T-cell (primary cell): ENCODE data around the gene CCDC148. TPM values are rescaled to one million over a fixed set of nuclear protein-coding genes. Genes with fewer than 3 reads are reported as not detected.

ENCODE experiments used
- ATAC-seq, 4 experiments: fragments of 200-7000 bp in 3 of 4; fragments of 150-1000 bp in 1 of 4; cut with Tn5 transposase; replicated peaks in 1 of 4; 1 replicate in 3 of 4; 2 replicates in 1 of 4; pipeline ENCODE4 v1.10.0; 2021; ENCODE audit warnings: moderate library complexity in 3 of 4, mild to moderate bottlenecking in 2 of 4, moderate number of reproducible peaks in 1 of 4
- CTCF ChIA-PET, 2 donors: fragments of 300-600 bp; sonication (Branson Sonifier 250); formaldehyde crosslinking; loops; one replicate each; lab custom pipeline; 2022; ENCODE audit warnings: antibody characterized with exemption in 2 of 2; lab: Charles Lee
- POLR2A ChIA-PET, 2 donors: fragments of 300-600 bp; sonication (Branson Sonifier 250); formaldehyde crosslinking; loops; one replicate each; lab custom pipeline; 2022; ENCODE audit warnings: antibody characterized with exemption in 2 of 2; lab: Charles Lee
- DNase-seq, 35 experiments: peaks; one replicate each; pipeline versions ENCODE4 v3.0.0 to v3.0.0-alpha.2; 2013 to 2023
- H3K27ac ChIP-seq: one replicate; pipeline ENCODE4 v1.5.1; 2013; ENCODE audit warnings: low read length
- H3K27me3 ChIP-seq, 2 experiments: replicated peaks in 1 of 2; 1 replicate in 1 of 2; 2 replicates in 1 of 2; pipeline versions ENCODE4 v1.6.1 to v1.7.0; 2013; ENCODE audit warnings: low read length in 1 of 2, mixed read lengths in 1 of 2; ENCODE audit not compliant: control insufficient read depth in 2 of 2, insufficient read depth in 2 of 2; ENCODE audit errors: extremely low read depth in 1 of 2
- H3K36me3 ChIP-seq, 2 donors: 1 replicate in 1 of 2; 2 replicates in 1 of 2; pipeline versions ENCODE4 v1.6.1 to v1.7.0; 2013; ENCODE audit warnings: low read length in 1 of 2; ENCODE audit not compliant: control insufficient read depth in 2 of 2, insufficient read depth in 1 of 2; ENCODE audit errors: extremely low read depth in 1 of 2
- H3K4me1 ChIP-seq, 2 experiments: 1 replicate in 1 of 2; 2 replicates in 1 of 2; pipeline versions ENCODE4 v1.6.1 to v1.7.0; 2013; ENCODE audit warnings: low read length in 2 of 2, mixed read lengths in 1 of 2; ENCODE audit not compliant: insufficient read depth in 2 of 2, control insufficient read depth in 1 of 2; ENCODE audit errors: extremely low read depth in 1 of 2
- H3K4me3 ChIP-seq, 2 donors: 1 replicate in 1 of 2; 2 replicates in 1 of 2; pipeline versions ENCODE4 v1.5.1 to v1.7.0; 2013; ENCODE audit warnings: mild to moderate bottlenecking in 2 of 2, low read length in 1 of 2, moderate library complexity in 1 of 2; ENCODE audit not compliant: control insufficient read depth in 1 of 2; ENCODE audit errors: extremely low read depth in 1 of 2
- H3K9me3 ChIP-seq: 2 replicates; pipeline ENCODE4 v1.7.0; 2013
- H3K27ac Mint-ChIP-seq, 2 donors: one replicate each; pipeline ENCODE4 v1.8.0; 2020 to 2021; ENCODE audit warnings: mild to moderate bottlenecking in 2 of 2, mixed read lengths in 2 of 2
- H3K27me3 Mint-ChIP-seq, 2 donors: one replicate each; pipeline ENCODE4 v1.8.0; 2021 to 2022; ENCODE audit warnings: mixed read lengths in 2 of 2
- H3K36me3 Mint-ChIP-seq: one replicate; pipeline ENCODE4 v1.8.0; 2021; ENCODE audit warnings: mixed read lengths
- H3K4me1 Mint-ChIP-seq, 3 donors: one replicate each; pipeline ENCODE4 v1.8.0; 2020 to 2022; ENCODE audit warnings: mixed read lengths in 3 of 3, mild to moderate bottlenecking in 1 of 3
- H3K4me3 Mint-ChIP-seq, 3 donors: one replicate each; pipeline ENCODE4 v1.8.0; 2020 to 2022; ENCODE audit warnings: mild to moderate bottlenecking in 3 of 3, mixed read lengths in 3 of 3, moderate library complexity in 3 of 3
- H3K9me3 Mint-ChIP-seq, 3 donors: one replicate each; pipeline ENCODE4 v1.8.0; 2020 to 2022; ENCODE audit warnings: mixed read lengths in 3 of 3
- WGBS: methylation state at CpG from one replicate; pipeline ENCODE4 v1.1.5; 2013; ENCODE audit warnings: missing lambda C conversion rate; ENCODE audit not compliant: insufficient coverage; 5-methylcytosine and 5-hydroxymethylcytosine counted together
- total RNA-seq, 35 experiments: library from RNA in 6 of 35; stranded (reverse) in 6 of 35; fragments of 120-200 nt in 1 of 35; gene quantifications; one replicate each; pipeline versions ENCODE4 v1.2.1 to v1.2.4 and lab custom pipeline; 2013 to 2026

CCDC148 gene
- total RNA-seq, 5 donors from 2014 or later (not counting 1 experiment from before 2014, with no cell fraction given): not detected

GRCh38 chr2:158207354-158207753 lies 249.2 kb downstream of the CCDC148 start:
- no peaks in the 10 kb centered on the region for H3K36me3 Mint-ChIP-seq
- H3K27me3 Mint-ChIP-seq: peaks cover 0 to 9% of the 10 kb centered on the region in 2 donors
- Histone ChIP-seq H3K4me1 (no peaks in the 10 kb centered on the region), H3K4me3 (no peak overlapping the region), H3K36me3 (no peaks in the 10 kb centered on the region), H3K9me3 (no peaks in the 10 kb centered on the region), H3K27me3 (no peaks in the 10 kb centered on the region), H3K27ac (no peak overlapping the region)
- no peak overlapping the region for H3K27ac Mint-ChIP-seq
- ATAC-seq: no peak
- H3K9me3 Mint-ChIP-seq: no peaks in the 10 kb centered on the region
- no CpG with 5 or more reads among the region's 1 CpG for WGBS
- no peak for DNase-seq
- ChIA-PET CTCF (no interaction called here), POLR2A (no interaction called here)
- H3K4me3 Mint-ChIP-seq: no peak overlapping the region
- H3K4me1 Mint-ChIP-seq: no peaks in the 10 kb centered on the region

GRCh38 chr2:158205215-158205614 lies 251.3 kb downstream of the CCDC148 start:
- Mint-ChIP-seq H3K27me3 (peaks cover 5 to 14% of the 10 kb centered on the region in 2 donors), H3K4me3 (no peak overlapping the region), H3K4me1 (no peaks in the 10 kb centered on the region), H3K27ac (no peak overlapping the region), H3K9me3 (no peaks in the 10 kb centered on the region), H3K36me3 (no peaks in the 10 kb centered on the region)
- ChIA-PET POLR2A (no interaction called here), CTCF (no interaction called here)
- WGBS: no CpG with 5 or more reads among the region's 1 CpG
- DNase-seq: no peak
- Histone ChIP-seq H3K36me3 (no peaks in the 10 kb centered on the region), H3K9me3 (no peaks in the 10 kb centered on the region), H3K27ac (no peak overlapping the region), H3K4me3 (no peak overlapping the region), H3K4me1 (no peaks in the 10 kb centered on the region), H3K27me3 (no peaks in the 10 kb centered on the region)
- no peak for ATAC-seq

DNA sequence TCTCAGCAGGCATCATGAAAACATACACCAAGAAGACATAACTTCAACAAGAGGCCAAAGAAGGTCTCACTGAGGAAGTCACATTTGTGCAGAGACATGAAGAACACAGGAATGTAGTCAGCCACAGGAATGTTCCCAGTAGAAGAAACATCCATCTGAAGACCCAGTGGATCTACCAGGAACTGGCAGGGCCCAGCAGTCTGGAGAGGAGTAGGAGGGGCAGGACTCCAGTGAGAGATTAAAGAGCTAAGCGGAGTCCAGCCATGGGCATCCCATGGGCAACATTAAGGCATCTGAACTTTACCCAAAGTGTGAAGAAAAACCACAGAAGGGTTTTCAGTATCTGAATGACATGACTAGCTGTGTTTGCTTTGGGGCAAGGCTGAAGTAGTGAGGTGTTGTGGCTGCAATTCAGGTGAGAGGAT lies 251.8 kb downstream of the CCDC148 start:
- POLR2A ChIA-PET: no interaction called here
- Histone ChIP-seq H3K27ac (no peak overlapping the region), H3K4me3 (no peak overlapping the region), H3K27me3 (no peaks in the 10 kb centered on the region), H3K4me1 (no peaks in the 10 kb centered on the region), H3K9me3 (no peaks in the 10 kb centered on the region), H3K36me3 (no peaks in the 10 kb centered on the region)
- peaks cover 5 to 18% of the 10 kb centered on the region in 2 donors for H3K27me3 Mint-ChIP-seq
- ATAC-seq (no peak), DNase-seq (no peak)
- WGBS: 86% methylated on average over 1 of the region's 1 CpG
- H3K9me3 Mint-ChIP-seq: no peaks in the 10 kb centered on the region
- H3K4me3 Mint-ChIP-seq: no peak overlapping the region
- H3K4me1 Mint-ChIP-seq: no peaks in the 10 kb centered on the region
- no peaks in the 10 kb centered on the region for H3K36me3 Mint-ChIP-seq
- no peak overlapping the region for H3K27ac Mint-ChIP-seq
- CTCF ChIA-PET: no interaction called here

- H3K27ac Mint-ChIP-seq: no peak overlapping the region
- H3K4me1 ChIP-seq: no peaks in the 10 kb centered on the region
- H3K36me3 Mint-ChIP-seq: no peaks in the 10 kb centered on the region
- ATAC-seq: no peak
- no peak for DNase-seq
- no peak overlapping the region for H3K27ac ChIP-seq
- H3K4me1 Mint-ChIP-seq: no peaks in the 10 kb centered on the region
- H3K36me3 ChIP-seq: no peaks in the 10 kb centered on the region
- peaks cover 10 to 28% of the 10 kb centered on the region in 2 donors for H3K27me3 Mint-ChIP-seq
- WGBS: 86% methylated on average over 1 of the region's 6 CpGs
- POLR2A ChIA-PET: interaction anchor here in 1 of 2 donors (0.6 kb wide), 1 partner anchor 564 kb away, joined by 3 read pairs; no protein-coding TSS in a partner anchor
- CTCF ChIA-PET: interaction anchor here in 1 of 2 donors (0.6 to 1.2 kb wide), 2 partner anchors 166 to 178 kb away, joined by 3 read pairs; no protein-coding TSS in a partner anchor
- H3K9me3 Mint-ChIP-seq: peaks cover 0 to 3% (median 0%) of the 10 kb centered on the region in 3 donors
- H3K4me3 Mint-ChIP-seq: no peak overlapping the region
- no peaks in the 10 kb centered on the region for H3K9me3 ChIP-seq
- H3K27me3 ChIP-seq: no peaks in the 10 kb centered on the region
- H3K4me3 ChIP-seq: no peak overlapping the region
These were observed 254.3 kb downstream of the CCDC148 start for GRCh38 chr2:158202161-158202815.

DNA sequence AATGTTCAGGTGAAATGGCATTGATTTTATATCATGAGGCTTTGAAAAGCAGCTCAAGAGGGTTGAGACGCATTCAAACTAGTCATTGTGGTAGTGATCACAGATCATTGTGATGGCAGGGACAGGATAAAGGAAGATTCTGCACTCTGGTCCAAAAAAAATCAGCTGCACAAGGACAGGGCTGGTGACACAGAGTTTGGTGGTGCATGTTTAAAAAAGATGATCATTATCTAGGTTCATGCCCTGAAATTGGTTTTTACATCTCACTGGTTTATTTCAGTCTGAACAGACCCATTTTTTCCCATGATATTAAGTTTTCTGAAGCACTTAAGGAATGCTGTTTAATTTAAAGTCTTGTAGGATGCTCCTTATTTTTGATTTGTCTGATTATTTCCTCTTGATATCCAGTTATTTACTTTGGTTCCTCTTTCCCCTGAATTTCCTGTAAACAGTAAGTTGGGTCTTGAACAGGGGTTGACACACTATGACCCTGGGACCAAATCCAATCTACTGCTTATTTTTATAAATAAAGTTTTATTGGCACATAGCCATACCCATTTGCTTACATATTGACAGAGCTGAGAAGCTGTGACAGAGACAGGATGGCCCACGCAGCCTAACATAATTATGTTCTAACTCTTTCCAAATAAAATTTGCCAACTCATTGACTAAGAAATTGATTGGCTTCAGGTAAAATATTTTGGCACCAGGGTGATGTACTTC lies 256.5 kb downstream of the CCDC148 start:
- Histone ChIP-seq H3K27me3 (no peaks in the 10 kb centered on the region), H3K4me3 (no peak overlapping the region), H3K9me3 (no peaks in the 10 kb centered on the region), H3K4me1 (no peaks in the 10 kb centered on the region), H3K36me3 (no peaks in the 10 kb centered on the region), H3K27ac (no peak overlapping the region)
- Mint-ChIP-seq H3K9me3 (peaks cover 0 to 3% (median 0%) of the 10 kb centered on the region in 3 donors), H3K27me3 (peaks cover 19 to 37% of the 10 kb centered on the region in 2 donors), H3K27ac (no peak overlapping the region), H3K4me3 (no peak overlapping the region), H3K36me3 (no peaks in the 10 kb centered on the region), H3K4me1 (no peaks in the 10 kb centered on the region)
- DNase-seq: no peak
- ChIA-PET CTCF (interaction anchor here in 1 of 2 donors (1.1 kb wide), 1 partner anchor 38 kb away, joined by 3 read pairs; no protein-coding TSS in a partner anchor), POLR2A (no interaction called here)
- 86% methylated on average over 1 of the region's 2 CpGs for WGBS
- ATAC-seq: no peak

GRCh38 chr2:158197940-158198339 lies 258.6 kb downstream of the CCDC148 start:
- Histone ChIP-seq H3K4me3 (no peak overlapping the region), H3K4me1 (peaks cover 0 to 2% of the 10 kb centered on the region in 2 experiments), H3K9me3 (no peaks in the 10 kb centered on the region), H3K27me3 (no peaks in the 10 kb centered on the region), H3K27ac (no peak overlapping the region), H3K36me3 (no peaks in the 10 kb centered on the region)
- H3K27ac Mint-ChIP-seq: no peak overlapping the region
- DNase-seq (no peak), ATAC-seq (no peak)
- no peaks in the 10 kb centered on the region for H3K36me3 Mint-ChIP-seq
- ChIA-PET CTCF (no interaction called here), POLR2A (no interaction called here)
- peaks cover 2 to 6% (median 4%) of the 10 kb centered on the region in 3 donors for H3K4me1 Mint-ChIP-seq
- WGBS: no CpG with 5 or more reads among the region's 1 CpG
- no peak overlapping the region for H3K4me3 Mint-ChIP-seq
- H3K27me3 Mint-ChIP-seq: peaks cover 23 to 39% of the 10 kb centered on the region in 2 donors
- peaks cover 0 to 3% (median 0%) of the 10 kb centered on the region in 3 donors for H3K9me3 Mint-ChIP-seq
